Heart right ventricle (tissue), 16 donors: Measurements from ENCODE around the gene ITGB5. TPM values are rescaled to one million over a fixed set of nuclear protein-coding genes. Genes with fewer than 3 reads are reported as not detected.
A peak's percentile ranks its signal among the peaks of the same experiment; 100 is the strongest.

Experiments used
- ATAC-seq, 8 donors: fragments of 200-7000 bp; cut with Tn5 transposase; one replicate each; pipeline ENCODE4 v1.9.1; 2020; ENCODE audit warnings: mild to moderate bottlenecking in 8 of 8, moderate library complexity in 8 of 8, moderate number of reproducible peaks in 1 of 8
- DNase-seq, 2 donors: peaks; one replicate each; pipeline ENCODE4 v3.0.0-alpha.2; 2020
- H3K27ac ChIP-seq, 10 donors: fragments of 200-600 bp; sonication (generic) in 2 of 10; one replicate each; pipeline versions ENCODE4 v1.5.0 to v1.8.0; 2020 to 2022; ENCODE audit warnings: mild to moderate bottlenecking in 3 of 10
- H3K27me3 ChIP-seq, 7 donors: fragments of 200-600 bp; one replicate each; pipeline ENCODE4 v1.8.0; 2021 to 2022; ENCODE audit warnings: mild to moderate bottlenecking in 2 of 7
- H3K36me3 ChIP-seq, 9 donors: fragments of 200-600 bp; sonication (generic) in 1 of 9; one replicate each; pipeline versions ENCODE4 v1.5.0 to v1.8.0; 2020 to 2022; ENCODE audit warnings: mild to moderate bottlenecking in 2 of 9
- H3K4me1 ChIP-seq, 9 donors: fragments of 200-600 bp; sonication (generic) in 1 of 9; one replicate each; pipeline versions ENCODE4 v1.5.0 to v1.8.0; 2020 to 2022; ENCODE audit warnings: mild to moderate bottlenecking in 4 of 9
- H3K4me3 ChIP-seq, 10 donors: fragments of 200-600 bp; sonication (generic) in 2 of 10; one replicate each; pipeline versions ENCODE4 v1.5.0 to v1.8.0; 2020 to 2022; ENCODE audit warnings: mild to moderate bottlenecking in 7 of 10, moderate library complexity in 2 of 10
- H3K9me3 ChIP-seq, 11 donors: fragments of 200-600 bp in 10 of 11; sonication (generic) in 2 of 11; one replicate each; pipeline versions ENCODE4 v1.5.0 to v1.8.0; 2013 to 2022; ENCODE audit warnings: mild to moderate bottlenecking in 2 of 11, control low read depth in 1 of 11, moderate library complexity in 1 of 11
- CTCF ChIP-seq, 9 donors: fragments of 200-600 bp; sonication (generic) in 2 of 9; IDR thresholded peaks; one replicate each; pipeline versions ENCODE4 v1.5.0 to v1.8.0; 2021 to 2022; ENCODE audit warnings: antibody characterized with exemption in 9 of 9, mild to moderate bottlenecking in 5 of 9, moderate library complexity in 1 of 9
- WGBS, 2 donors: extraction: QIAGEN DNeasy Blood & Tissue Kit; methylation state at CpG; one replicate each; pipeline ENCODE4 v1.1.7; 2013; ENCODE audit warnings: inconsistent platforms in 1 of 2; 5-methylcytosine and 5-hydroxymethylcytosine counted together
- intact Hi-C, 10 donors: fragments of 100-400 bp; cut with DNase I; formaldehyde crosslinking; loops; one replicate each; pipeline versions ENCODE4 v1.11.1 to v1.14.2; 2022
- polyA plus RNA-seq, 2 donors: library from polyadenylated mRNA; stranded (reverse); fragments of 200-250 nt; gene quantifications; one replicate each; pipeline ENCODE4 v1.2.3, GENCODE V29; 2013
- total RNA-seq, 10 donors: library from RNA; stranded (reverse); fragmentation: NEBNext Ultra II Directional in 3 of 10; extraction: Animal tissue kit (Norgen Biotek cat#: 25700) in 3 of 10; gene quantifications; one replicate each; pipeline versions ENCODE4 v1.2.1 to v1.2.4, GENCODE V29; 2021 to 2023
- donor health status: Arrhythmogenic right ventricular cardiomyopathy.
- donor health status: ischemic (EF 13 %, LVEDD 7.1; RV severe dilation, severe dysfunction).
- donor health status: healthy with polysubstance abuse.
- donor health status: DM: no; HTN: yes; CAD: no.
- donor health status: DM: no; HTN: no; CAD: no.
- donor health status: ischemic (EF 25% LVEDD 6.9; RV normal size, moderate dysfunction).
- donor health status: ischemic (EF 25% LVEDD 5.7; RV mildly dilated, moderate dysfunction).
- donor health status: healthy.
- donor health status: DM: yes; HTN: yes; CAD: no.
- donor health status: Ischemic cardiomyopathy.
- donor health status: ischemic (EF 35%, LVEDD 5.7; RV mildly dilated, moderate dysfunction).
- donor health status: nonischemic (EF 11% LVEDD 7.7; RV severe dilation, severe dysfunction).
- donor health status: DM: yes; HTN: yes; CAD: no.
- donor health status: PGD.
- donor health status: ischemic (EF 29% LVEDD 5.4; RV normal size, mild dysfunction).
- donor health status: nonischemic (EF 23%, LVEDD 6.1; RV moderate dilation, normal function).

ITGB5 gene
- total and polyA plus RNA-seq, 12 donors, result 18.5 to 154 (median 108) TPM

DNA sequence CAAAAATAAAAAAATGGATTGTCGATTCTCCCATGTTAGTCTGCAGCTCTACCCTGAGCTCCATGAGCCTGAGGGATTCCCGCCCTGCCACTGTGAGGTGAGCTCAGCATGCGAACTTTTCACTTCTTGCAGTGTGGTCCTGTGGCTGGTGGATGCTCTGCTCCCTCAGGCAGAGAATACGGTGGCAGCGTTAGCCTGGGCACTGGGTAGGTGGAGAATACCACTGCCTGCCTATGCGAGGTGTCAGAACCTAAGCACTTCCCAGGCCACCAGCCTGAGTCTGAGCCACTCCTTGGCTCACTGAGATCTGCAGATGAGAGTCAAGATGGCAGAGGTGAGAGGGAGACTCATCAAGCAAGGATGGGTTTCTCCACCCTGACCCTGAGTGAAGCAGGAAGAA is 70.1 kb downstream of the ITGB5 start:
- no peak overlapping the region for H3K4me3 ChIP-seq
- H3K27ac ChIP-seq, result no peak overlapping the region
- 95 to 98% methylated on average over 6 of the region's 6 CpGs for WGBS, 2 donors
- intact Hi-C loops, result no loop called here
- no peaks in the 10 kb centered on the region for H3K27me3 ChIP-seq
- ATAC-seq, result no peak
- peaks cover 12 to 26% (median 21%) of the 10 kb centered on the region in 9 donors for H3K4me1 ChIP-seq
- H3K9me3 ChIP-seq, result no peaks in the 10 kb centered on the region
- TF ChIP-seq CTCF (IDR thresholded peaks at IDR 0.05), result no peak
- DNase-seq, result no peak
- peaks cover 0 to 76% (median 12%) of the 10 kb centered on the region in 9 donors for H3K36me3 ChIP-seq

- TF ChIP-seq CTCF (IDR thresholded peaks at IDR 0.05), result no peak
- no peak overlapping the region for H3K4me3 ChIP-seq
- intact Hi-C loops, result no loop called here
- no peaks in the 10 kb centered on the region for H3K9me3 ChIP-seq
- H3K36me3 ChIP-seq, result peaks cover 0 to 67% (median 12%) of the 10 kb centered on the region in 9 donors
- no peaks in the 10 kb centered on the region for H3K27me3 ChIP-seq
- no peak for ATAC-seq
- H3K4me1 ChIP-seq, result peaks cover 15 to 35% (median 30%) of the 10 kb centered on the region in 9 donors
- DNase-seq, result no peak
- 98% methylated on average over 4 of the region's 4 CpGs for WGBS, 2 donors
- H3K27ac ChIP-seq, result no peak overlapping the region
Observed at GRCh38 chr3:124816206-124816605, 71.0 kb downstream of the ITGB5 start.

GRCh38 chr3:124815781-124816180 is 71.4 kb downstream of the ITGB5 start:
- intact Hi-C loops, result no loop called here
- H3K4me3 ChIP-seq, result no peak overlapping the region
- no peaks in the 10 kb centered on the region for H3K27me3 ChIP-seq
- TF ChIP-seq CTCF (IDR thresholded peaks at IDR 0.05), result no peak
- DNase-seq (no peak), ATAC-seq (no peak)
- H3K27ac ChIP-seq, result no peak overlapping the region
- H3K36me3 ChIP-seq, result peaks cover 0 to 63% (median 12%) of the 10 kb centered on the region in 9 donors
- WGBS, 2 donors, result 95% methylated on average over 5 of the region's 5 CpGs
- H3K4me1 ChIP-seq, result peaks cover 15 to 39% (median 34%) of the 10 kb centered on the region in 9 donors
- H3K9me3 ChIP-seq, result no peaks in the 10 kb centered on the region

GRCh38 chr3:124814620-124815421 is 72.3 kb downstream of the ITGB5 start:
- no peak for ATAC-seq
- Histone ChIP-seq H3K9me3 (no peaks in the 10 kb centered on the region), H3K36me3 (peaks cover 0 to 53% (median 12%) of the 10 kb centered on the region in 9 donors), H3K27ac (peak overlapping the region in 1 of 10 donors; percentile 83), H3K4me3 (no peak overlapping the region), H3K27me3 (no peaks in the 10 kb centered on the region), H3K4me1 (peaks cover 15 to 48% (median 39%) of the 10 kb centered on the region in 9 donors)
- intact Hi-C loops, result loop anchor here in 2 of 10 donors (5.0 kb wide), 2 partner anchors 38 to 43 kb away; no protein-coding TSS in a partner anchor
- DNase-seq, result no peak
- TF ChIP-seq CTCF (IDR thresholded peaks at IDR 0.05), result no peak
- WGBS, 2 donors, result 94 to 96% methylated on average over 11 of the region's 11 CpGs
